HepG2 (cell line): ENCODE data around the gene OBI1. TPM values are rescaled to one million over a fixed set of nuclear protein-coding genes. Genes with fewer than 3 reads are reported as not detected.

Experiments
- CREBL2 ChIP-seq: sonication (generic); formaldehyde crosslinking; IDR thresholded peaks from 2 replicates; pipeline ENCODE4 v1.8.1; 2023; ENCODE audit warnings: missing genetic modification reagents, mild to moderate bottlenecking, borderline replicate concordance
- MLXIP ChIP-seq: sonication (generic); formaldehyde crosslinking; IDR thresholded peaks from 2 replicates; pipeline ENCODE4 v1.9.0; 2021; ENCODE audit warnings: missing genetic modification reagents, borderline replicate concordance
- MXD1 ChIP-seq: sonication (generic); formaldehyde crosslinking; IDR thresholded peaks from 2 replicates; pipeline ENCODE4 v1.4.0; 2020; ENCODE audit warnings: mild to moderate bottlenecking, missing genetic modification reagents
- RXRB ChIP-seq: IDR thresholded peaks from 2 replicates; pipeline ENCODE4 v1.6.1; 2016; ENCODE audit warnings: borderline replicate concordance, missing genetic modification reagents, missing compliant biosample characterization
- SOX6 ChIP-seq, 2 experiments: fragments of 450-650 bp in 1 of 2; sonication (generic) in 1 of 2; formaldehyde crosslinking in 1 of 2; IDR thresholded peaks; 2 replicates each; pipeline versions ENCODE4 v1.4.0 to v1.6.1; 2017 to 2020; ENCODE audit warnings: antibody characterized with exemption in 1 of 2, mild to moderate bottlenecking in 1 of 2, missing genetic modification reagents in 1 of 2
- TFE3 ChIP-seq: IDR thresholded peaks from 2 replicates; pipeline ENCODE4 v1.6.1; 2016
- THAP9 ChIP-seq: sonication (generic); formaldehyde crosslinking; IDR thresholded peaks from 2 replicates; pipeline ENCODE4; 2020; ENCODE audit warnings: missing genetic modification reagents, mild to moderate bottlenecking, borderline replicate concordance
- USF2 ChIP-seq, 2 experiments: sonication (generic) in 1 of 2; formaldehyde crosslinking in 1 of 2; IDR thresholded peaks; 2 replicates each; pipeline versions ENCODE4 v1.5.1 to v1.6.1; 2011 to 2020; ENCODE audit warnings: borderline replicate concordance in 1 of 2, low read depth in 1 of 2, low read length in 1 of 2, mild to moderate bottlenecking in 1 of 2, missing genetic modification reagents in 1 of 2, moderate library complexity in 1 of 2
- ZFY ChIP-seq: sonication (generic); formaldehyde crosslinking; IDR thresholded peaks from 2 replicates; pipeline ENCODE4 v1.4.0; 2020; ENCODE audit warnings: missing genetic modification reagents
- ZNF564 ChIP-seq: sonication (generic); formaldehyde crosslinking; IDR thresholded peaks from 2 replicates; pipeline ENCODE4 v1.8.1; 2023; ENCODE audit warnings: mild to moderate bottlenecking, missing genetic modification reagents
- ZNF672 ChIP-seq: sonication (generic); formaldehyde crosslinking; IDR thresholded peaks from 2 replicates; pipeline ENCODE4 v1.8.1; 2022; ENCODE audit warnings: missing genetic modification reagents
- ZNF761 ChIP-seq: sonication (generic); formaldehyde crosslinking; conservative IDR thresholded peaks from 2 replicates; pipeline ENCODE4 v1.4.0; 2020; ENCODE audit warnings: mild to moderate bottlenecking, missing genetic modification reagents
- ZNF777 ChIP-seq: sonication (generic); formaldehyde crosslinking; IDR thresholded peaks from 2 replicates; pipeline ENCODE4 v1.4.0; 2020; ENCODE audit warnings: missing genetic modification reagents
- ZNF800 ChIP-seq: sonication (generic); formaldehyde crosslinking; IDR thresholded peaks from 2 replicates; pipeline ENCODE4 v1.4.0; 2020; ENCODE audit warnings: missing genetic modification reagents
- polyA plus RNA-seq, 8 experiments: library from polyadenylated mRNA; depleted of rRNA in 3 of 8; stranded (reverse) in 7 of 8; unstranded in 1 of 8; fragments of >200 nt; fragmentation: Illumina TruSeq in 4 of 8; extraction: Trizol in 4 of 8; gene quantifications; 2 replicates each; pipeline versions ENCODE4 v1.2.1 to v1.2.3, GENCODE V29; 2011 to 2016; ENCODE audit warnings: low read depth in 4 of 8, missing spikeins in 1 of 8, mixed read lengths in 1 of 8; ENCODE audit not compliant: insufficient read depth in 1 of 8
- total RNA-seq, 5 experiments: library from RNA; depleted of rRNA; stranded (reverse); fragments of >200 nt; fragmentation: Illumina TruSeq; extraction: Trizol; gene quantifications; 2 replicates each; pipeline ENCODE4 v1.2.3, GENCODE V29; 2016; ENCODE audit warnings: low read depth in 1 of 5

OBI1 gene
- total and polyA plus RNA-seq, 2 of the 13 experiments (the other 11 are each of a cell fraction or from before 2014, with no cell fraction given) = 7.8 to 23.5 TPM

- no peak for TF ChIP-seq USF2 (IDR thresholded peaks at IDR 0.05; ENCODE audit: low read depth, low read length)
- no peak for TF ChIP-seq USF2 (CRISPR knock-in tag; IDR thresholded peaks at IDR 0.05; ENCODE audit: borderline replicate concordance)
- TF ChIP-seq ZFY (CRISPR knock-in tag) = peak; percentile 50; the same call in 1 of the 2 replicates
- peak; percentile 94 for TF ChIP-seq ZNF777 (CRISPR knock-in tag)
- TF ChIP-seq ZNF564 (CRISPR knock-in tag) = 0 out of 2 replicates have a peak, but pooled peaks have one; percentile 38
- no peak for TF ChIP-seq CREBL2
- peak; percentile 18; the same call in 1 of the 2 replicates for TF ChIP-seq TFE3 (CRISPR knock-in tag)
- TF ChIP-seq MLXIP = 0 out of 2 replicates have a peak, but pooled peaks have one; percentile 40
- TF ChIP-seq THAP9 = no peak
- no peak for TF ChIP-seq ZNF672 (CRISPR knock-in tag)
- TF ChIP-seq ZNF800 (CRISPR knock-in tag) = peak; percentile 95
- no peak for TF ChIP-seq SOX6 (IDR thresholded peaks at IDR 0.05)
- 0 out of 2 replicates have a peak, but pooled peaks have one; percentile 25 for TF ChIP-seq SOX6 (CRISPR knock-in tag; IDR thresholded peaks at IDR 0.05)
- peak; percentile 33; the same call in 1 of the 2 replicates for TF ChIP-seq RXRB
- TF ChIP-seq ZNF761 (CRISPR knock-in tag) = no peak
- TF ChIP-seq MXD1 (CRISPR knock-in tag) = peak; percentile 65; the same call in 1 of the 2 replicates
Measured at GRCh38 chr13:78603240-78603957, 55.6 kb downstream of the OBI1 start, which contains the start of gene POU4F1 (continued).
